Islet precursor cell (in vitro differentiated cells): Measurements from ENCODE around the gene PRKCB.

Experiments
- DNase-seq: peaks from one replicate; pipeline ENCODE4 v3.0.0-alpha.2; 2018

Gene PRKCB

DNA sequence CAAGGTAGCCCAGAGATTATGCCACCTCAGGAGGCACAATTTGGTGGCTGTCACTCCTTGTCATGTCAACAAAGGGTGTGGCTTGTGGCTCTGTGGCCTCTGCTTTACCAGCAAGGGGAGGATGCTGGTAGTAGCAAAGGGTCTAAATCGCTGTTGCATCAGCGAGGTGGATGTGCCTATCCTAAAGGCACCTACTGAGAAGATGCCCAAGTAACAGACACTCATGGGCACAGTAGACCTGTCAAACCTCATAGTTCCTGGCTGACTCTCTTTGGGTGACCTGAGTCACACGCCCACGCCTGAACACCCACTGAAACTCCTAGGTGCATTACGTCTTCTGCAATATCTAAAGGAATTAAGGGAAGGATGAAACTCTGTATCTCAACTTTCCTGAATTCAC, 139.5 kb downstream of the PRKCB start:
- peak; percentile 14 for DNase-seq

DNA sequence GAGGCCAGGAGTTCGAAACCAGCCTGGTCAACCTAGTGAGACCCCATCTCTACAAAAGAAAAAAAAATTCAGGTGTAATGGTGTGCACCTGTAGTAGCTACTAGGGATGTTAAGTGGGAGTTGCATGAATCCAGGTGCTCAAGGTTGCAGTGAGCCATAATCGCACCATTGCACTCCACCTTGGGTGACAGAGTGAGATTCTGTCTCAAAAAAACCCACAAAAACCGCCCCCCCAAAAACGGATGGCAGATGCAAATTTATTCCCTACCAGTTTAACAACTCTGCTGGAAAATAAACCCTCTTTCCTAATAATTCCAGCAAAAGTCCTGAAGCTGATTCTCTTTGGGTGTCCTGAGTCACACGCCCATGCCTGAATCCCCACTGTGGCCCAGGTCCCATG, 140.3 kb downstream of the PRKCB start:
- DNase-seq = no peak

DNA sequence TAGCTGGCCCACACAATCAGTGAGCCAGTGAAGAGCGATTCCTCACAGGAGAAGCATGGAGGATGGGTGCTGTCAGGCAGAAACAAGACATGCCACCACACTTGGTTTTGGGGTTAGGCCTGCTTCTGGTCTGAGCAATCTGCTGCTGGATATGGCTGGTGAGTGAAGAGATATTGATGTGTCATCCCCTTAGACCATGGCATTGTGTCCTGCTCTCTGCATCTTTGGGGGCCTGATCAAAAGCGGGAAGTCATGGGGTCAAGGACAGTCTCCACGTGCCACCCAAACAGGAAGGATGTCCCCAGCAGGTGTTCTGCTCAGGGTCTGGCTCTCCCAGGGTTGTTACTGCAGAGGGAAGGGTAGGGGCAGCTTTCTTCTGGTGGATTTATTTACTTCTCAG, 140.7 kb downstream of the PRKCB start:
- DNase-seq = no peak

DNA sequence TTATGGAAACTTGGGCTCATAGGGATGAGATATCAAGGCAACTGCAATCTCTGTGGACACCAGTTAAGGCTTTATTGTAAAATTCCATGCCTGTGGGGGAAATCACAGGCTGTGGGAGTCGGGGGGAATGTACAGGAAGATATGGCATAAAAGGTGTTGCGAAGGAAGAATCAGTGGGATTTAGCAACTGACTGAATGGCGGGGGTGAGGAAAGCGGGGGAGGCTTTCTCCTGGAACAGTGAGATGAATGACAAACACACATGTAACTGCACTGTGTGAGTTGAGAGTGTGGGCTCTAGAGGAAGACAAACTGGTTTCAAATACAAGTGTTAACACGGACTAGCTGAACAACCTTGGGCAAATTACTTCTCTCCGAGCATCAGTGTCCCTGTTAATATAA, 143.7 kb downstream of the PRKCB start:
- no peak for DNase-seq

DNA sequence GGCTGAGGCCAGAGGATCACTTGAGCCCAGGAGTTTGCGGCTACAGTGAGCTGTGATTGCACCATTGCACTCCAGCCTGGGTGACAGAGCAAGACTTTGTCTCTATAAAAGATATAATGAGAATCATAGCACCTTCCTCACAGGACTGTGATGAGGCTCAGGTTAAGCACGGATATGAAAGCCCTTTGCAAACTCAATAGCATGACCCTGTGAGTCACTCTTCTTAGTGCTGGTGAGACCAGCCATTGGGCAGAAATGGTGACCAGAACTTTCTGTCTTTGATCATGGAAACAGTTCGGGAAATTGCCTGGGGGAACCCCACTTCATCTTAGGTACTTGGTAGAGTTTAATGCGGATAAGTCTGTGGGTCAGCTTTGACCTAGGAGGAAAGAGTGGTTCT, 144.2 kb downstream of the PRKCB start:
- DNase-seq = no peak

DNA sequence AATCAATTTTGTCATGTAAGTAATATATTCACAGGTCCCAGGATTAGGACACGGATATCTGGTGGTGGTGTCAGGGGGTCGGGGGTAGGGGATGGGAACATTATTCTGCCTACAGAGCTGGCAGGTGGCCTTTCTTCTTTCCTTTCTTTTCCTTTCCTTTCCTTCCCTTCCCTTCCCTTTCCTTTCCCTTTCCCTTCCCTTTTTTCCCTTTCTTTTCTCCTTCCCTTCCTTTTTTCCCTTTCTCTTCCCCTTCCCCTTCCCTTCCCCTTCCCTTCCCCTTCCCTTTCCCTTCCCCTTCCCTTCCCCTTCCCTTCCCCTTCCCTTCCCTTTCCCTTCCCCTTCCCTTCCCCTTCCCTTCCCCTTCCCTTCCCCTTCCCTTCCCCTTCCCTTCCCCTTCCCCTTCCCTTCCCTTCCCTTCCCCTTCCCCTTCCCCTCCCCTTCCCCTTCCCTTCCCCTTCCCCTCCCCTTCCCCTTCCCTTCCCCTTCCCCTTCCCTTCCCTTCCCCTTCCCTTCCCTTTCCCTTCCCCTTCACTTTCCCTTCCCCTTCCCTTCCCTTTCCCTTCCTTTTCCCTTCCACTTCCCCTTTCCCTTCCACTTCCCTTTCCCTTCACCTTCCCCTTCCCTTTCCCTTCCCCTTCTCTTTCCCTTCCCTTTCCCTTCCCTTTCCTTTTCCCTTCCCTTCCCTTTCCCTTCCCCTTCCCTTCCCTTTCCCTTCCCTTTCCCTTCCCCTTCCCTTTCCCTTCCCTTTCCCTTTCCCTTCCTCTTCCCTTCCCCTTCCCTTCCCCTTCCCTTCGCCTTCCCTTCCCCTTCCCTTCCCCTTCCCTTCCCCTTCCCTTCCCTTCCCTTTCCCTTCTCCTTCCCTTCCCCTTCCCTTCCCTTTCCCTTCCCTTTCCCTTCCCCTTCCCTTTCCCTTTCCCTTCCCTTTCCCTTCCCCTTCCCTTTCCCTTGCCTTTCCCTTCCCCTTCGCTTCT, 145.9 kb downstream of the PRKCB start:
- DNase-seq = no peak

DNA sequence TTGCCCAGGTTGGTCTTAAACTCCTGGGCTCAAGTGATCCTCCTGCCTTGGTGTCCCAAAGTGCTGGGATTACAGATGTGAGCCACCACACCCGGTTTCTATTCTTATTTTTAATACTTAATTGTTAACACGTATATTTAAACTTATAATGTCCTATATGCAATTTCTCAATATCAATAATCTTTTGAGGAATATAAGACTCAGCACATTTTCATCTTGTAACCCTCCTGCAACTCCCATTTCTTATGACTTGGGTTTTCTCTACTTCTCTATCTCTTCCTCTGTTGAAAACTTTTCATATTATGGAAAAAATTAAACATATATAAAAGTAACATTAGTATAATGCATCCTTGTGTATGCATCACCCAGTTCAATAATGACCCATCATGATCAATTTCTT, 150.7 kb downstream of the PRKCB start:
- no peak for DNase-seq

DNA sequence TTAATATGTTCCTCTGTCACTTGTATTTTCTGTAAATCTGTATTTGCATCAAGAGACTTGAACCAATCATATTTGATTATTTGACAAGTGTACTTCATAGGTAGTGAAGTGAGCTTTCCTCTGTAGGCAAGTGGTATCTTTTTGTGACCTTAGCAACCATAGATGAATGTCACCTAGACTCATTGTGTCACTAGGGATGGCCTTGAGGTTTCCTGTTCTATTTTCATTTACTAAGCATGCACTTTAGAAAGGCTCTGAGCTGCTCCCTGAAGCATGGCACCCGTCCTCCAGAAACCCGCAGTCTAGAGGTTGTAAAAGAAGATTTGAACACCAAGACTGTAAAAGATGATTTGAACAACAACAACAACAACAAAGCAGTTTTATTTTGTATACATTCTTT, 151.7 kb downstream of the PRKCB start:
- no peak for DNase-seq

DNA sequence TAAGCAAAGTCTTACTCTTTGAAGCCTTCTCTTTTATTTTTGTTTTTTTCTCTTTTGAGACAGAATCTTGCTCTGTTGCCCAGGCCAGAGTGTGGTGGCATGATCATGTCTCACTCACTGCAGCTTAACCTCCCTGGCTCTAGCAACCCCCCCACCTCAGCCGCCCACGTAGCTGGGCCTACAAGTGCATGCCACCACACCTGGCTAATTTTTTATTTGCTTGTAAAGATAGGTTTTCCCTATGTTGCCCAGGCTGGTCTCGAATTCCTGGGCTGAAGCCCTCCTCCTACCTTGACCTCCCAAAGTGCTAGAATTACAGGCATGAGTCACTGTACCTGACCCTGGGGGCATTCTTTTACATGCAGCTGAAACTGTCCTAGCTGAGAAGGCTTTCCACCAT, 154.7 kb downstream of the PRKCB start:
- DNase-seq = peak; percentile 81

DNA sequence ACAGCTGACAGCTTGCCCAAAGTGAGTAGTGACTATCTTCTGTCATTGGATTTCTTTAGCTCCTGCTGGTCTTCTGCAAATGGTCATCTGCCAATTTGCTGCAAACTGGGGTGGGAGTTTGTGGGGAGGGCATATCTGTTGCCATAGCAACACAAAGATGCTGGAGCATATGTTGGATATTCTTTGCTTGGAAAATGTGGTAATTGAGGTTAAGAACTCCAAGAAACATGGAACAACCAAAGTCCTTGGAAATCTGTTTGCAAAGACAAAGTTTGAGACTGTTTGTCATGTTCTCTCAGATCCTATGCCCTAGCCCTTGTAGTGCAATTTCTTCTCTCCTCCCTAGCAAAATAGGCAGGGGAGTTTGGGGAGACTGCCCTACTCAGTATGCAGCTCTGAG, 155.3 kb downstream of the PRKCB start:
- DNase-seq = no peak

DNA sequence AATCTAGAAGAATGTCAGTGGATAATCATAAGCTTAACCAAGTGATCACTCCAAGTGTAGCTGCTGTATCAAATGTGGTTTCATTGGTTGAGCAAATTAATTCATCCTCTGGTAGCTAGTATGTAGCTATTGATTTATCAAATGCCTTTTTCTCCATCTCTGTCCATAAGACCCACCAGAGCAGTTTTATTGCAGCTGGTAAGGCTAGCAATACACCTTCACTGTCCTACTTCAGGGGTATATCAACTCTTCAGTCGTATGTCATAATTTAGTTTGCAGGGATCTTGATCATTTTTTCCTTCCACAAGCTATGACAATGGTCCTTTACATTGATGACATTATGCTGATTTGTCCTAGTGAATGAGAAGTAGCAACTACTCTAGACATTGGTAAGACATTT, 158.8 kb downstream of the PRKCB start:
- no peak for DNase-seq

DNA sequence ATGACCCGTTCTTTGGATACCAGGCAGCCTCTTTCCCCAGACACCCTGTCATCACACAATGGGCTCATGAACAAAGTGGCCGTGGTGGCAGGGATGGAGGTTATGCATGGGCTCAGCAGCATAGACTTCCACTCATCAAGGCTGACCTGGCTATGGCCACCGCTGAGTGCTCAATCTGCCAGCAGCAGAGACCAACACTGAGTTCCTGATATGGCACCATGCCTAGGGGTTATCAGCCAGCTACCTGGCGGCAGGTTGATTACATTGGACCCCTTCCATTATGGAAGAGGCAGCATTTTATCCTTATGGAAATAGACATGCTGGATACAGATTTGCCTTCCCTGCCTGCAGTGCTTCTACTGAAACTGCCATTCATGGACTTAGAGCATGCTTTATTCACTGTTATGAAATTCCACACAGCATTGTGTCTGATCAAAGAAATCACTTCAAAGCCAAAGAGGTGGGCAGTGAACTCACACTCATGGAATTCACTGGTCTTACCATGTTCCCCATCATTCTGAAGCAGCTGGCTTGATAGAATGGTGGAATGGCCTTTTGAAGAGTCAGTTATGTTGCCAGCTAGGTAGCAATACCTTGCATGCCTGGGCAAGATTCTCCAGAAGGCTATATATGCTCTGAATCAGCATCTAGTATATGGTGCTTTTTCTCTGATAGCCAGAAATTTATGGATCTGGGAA, 160.6 kb downstream of the PRKCB start:
- DNase-seq = no peak

DNA sequence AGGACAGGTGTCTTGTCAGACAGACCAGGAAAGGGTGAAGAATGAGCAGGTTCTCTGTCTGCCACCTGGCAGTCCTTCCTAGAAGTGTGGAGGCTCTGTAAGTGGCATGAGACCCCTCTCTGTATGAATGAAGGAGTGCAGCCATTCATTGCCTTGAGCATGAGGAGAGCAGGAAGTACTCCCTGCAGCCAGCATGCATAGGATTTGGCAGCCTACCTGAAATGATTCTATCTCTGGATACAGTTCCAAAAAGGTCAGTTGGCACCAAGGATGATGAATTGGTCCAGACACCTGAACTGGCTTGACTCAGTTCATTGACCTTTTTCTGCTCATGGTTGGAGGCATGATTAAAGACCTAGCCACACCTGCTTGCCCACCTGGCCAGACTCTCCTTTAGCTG, 163.0 kb downstream of the PRKCB start:
- DNase-seq = no peak

DNA sequence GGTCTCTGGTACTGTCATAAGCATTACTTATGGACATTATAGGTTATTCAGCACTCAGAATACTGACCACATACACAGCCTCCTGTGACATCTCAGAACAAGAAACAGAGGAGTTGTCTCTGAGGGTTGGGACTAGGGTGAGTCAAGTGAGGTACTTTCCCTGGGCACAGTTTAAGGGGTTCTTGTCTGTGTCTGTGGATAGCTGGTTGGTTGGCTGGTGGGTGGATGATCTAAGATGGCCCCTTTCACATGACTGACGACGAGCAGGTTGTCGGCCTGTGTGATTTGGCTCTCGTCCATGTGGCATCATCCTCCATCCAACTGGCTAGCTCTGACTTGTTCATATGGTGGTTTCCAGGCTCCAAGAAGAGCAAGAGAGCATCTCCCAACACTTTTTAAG, 163.9 kb downstream of the PRKCB start:
- no peak for DNase-seq

DNA sequence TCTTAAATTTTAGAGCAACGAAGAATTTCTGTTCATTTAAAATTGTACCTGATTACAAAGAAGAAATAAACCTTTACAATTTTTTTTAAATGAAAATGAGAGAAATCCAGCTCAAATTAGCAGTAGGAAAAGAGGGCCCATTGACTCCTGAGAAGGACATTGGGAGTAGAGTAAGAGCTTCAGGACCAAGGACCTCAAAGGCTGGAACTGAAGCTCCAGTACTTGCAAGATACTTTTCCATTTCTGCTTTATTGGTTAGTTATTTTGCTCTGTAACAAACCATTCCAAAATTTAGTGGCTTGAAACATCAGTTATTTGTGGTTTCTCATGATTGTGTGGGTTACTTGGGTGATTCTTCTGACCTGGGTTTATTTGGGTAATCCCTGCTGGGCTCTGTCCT, 165.9 kb downstream of the PRKCB start:
- DNase-seq = no peak

DNA sequence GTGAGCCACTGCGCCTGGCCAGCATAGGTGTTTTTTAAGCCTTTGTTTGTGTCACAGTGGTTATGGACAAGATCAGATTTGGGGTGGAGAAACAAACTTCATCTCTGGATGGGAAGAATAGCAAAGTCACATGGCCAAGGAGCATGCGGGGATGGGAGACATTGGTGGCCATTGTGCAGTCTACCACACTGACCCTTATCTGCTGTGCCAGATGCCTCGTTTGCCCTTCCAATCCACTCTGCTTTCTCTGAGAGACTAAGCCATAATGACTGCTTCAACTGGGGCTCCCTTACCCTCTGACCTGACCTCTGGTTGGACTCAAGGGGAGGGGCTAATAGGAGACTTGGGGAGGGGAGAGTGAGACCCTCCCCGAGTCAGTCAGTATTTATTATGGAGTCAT, 166.8 kb downstream of the PRKCB start:
- DNase-seq = no peak

DNA sequence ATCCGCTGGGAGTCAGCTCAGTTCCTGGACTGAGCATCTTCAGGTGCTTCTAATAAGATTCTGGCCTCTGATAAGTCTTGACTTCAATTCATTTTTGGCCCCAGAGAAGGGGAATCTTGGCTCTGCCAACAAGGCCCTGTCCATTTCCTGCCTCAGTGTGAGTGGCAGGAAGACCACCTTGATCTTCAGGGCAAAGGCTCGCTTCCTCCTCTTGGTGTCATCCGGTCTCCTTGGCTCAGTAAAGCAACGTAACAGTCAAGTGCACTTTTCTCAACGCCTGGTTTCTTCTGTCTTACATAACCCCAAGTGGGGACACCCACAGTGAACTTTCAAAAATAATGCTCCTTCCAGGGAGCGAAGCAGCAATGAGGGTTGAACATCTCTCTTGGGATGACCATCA, 169.8 kb downstream of the PRKCB start:
- DNase-seq = no peak

DNA sequence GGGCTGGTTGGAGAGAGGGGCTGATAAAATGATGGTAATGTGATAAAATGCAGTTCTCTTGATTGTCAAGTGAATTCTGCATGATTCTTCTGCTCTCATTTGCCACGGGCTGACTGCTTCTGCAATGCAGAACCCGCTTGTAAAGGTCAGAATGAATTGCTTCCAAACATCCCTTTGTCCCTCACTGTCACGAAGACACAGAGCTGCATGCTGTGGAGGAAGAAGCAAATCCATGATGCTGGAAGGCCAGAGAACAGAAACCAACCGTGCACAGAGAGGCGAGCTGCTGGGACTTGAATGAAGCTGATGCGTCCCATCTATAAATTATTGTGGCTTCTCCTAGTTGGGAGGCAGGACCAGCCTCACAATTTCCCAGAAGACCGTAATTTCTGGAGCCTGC, 171.6 kb downstream of the PRKCB start:
- no peak for DNase-seq

DNA sequence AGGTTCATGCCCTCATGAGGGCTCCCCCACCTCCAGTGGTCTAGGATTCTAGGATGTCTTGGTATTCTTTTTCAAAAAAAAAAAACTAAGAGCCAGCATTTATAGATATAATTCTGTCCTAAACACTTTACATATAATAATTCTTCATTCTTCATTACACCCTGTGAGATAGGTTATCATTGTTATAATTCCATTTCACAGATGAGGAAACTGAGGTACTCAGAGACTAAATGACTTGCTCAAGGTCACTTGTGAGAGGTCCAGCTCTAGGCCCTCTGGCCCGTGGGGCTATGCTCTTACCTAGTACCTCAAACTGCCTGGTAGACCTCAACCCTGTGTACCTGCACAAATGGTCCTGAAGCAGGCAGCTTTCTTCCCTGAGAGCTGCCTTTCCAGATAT, 172.2 kb downstream of the PRKCB start:
- DNase-seq = no peak

DNA sequence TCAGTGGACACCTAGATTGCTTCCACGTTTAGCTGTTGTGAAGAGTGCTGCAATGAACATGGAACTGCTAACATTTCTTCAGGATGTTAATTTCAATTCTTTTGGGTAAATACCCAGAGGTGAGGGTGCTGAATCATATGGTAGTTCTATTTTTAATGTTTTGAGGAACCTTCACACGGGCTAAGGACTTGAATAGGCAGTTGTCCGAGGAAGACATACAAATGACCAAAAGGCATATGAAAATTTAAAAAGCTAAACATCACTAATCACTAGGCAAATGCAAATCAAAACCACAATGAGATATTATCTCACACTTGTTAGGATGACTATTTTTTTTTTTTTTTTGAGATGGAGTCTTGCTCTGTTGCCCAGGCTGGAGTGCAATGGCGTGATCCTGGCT, 173.3 kb downstream of the PRKCB start:
- no peak for DNase-seq

DNA sequence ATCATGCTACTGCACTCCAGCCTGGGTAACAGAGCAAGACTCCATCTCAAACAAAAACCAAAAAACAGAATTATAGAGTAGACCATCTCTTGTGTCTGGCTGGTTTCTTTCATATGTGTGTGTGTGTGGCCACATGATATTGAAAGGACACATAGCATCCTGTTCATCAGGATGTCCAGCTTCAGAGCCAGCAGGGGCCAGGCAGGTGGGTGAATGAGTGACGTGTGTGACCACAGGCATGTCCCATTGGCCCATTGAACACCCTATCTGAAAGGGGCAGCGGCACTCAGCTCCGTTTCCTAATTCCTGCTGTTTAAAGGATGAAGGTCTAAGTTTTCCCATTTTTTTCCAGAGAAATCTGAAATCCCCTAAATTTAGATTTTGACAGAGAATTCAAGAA, 174.2 kb downstream of the PRKCB start:
- DNase-seq = no peak

DNA sequence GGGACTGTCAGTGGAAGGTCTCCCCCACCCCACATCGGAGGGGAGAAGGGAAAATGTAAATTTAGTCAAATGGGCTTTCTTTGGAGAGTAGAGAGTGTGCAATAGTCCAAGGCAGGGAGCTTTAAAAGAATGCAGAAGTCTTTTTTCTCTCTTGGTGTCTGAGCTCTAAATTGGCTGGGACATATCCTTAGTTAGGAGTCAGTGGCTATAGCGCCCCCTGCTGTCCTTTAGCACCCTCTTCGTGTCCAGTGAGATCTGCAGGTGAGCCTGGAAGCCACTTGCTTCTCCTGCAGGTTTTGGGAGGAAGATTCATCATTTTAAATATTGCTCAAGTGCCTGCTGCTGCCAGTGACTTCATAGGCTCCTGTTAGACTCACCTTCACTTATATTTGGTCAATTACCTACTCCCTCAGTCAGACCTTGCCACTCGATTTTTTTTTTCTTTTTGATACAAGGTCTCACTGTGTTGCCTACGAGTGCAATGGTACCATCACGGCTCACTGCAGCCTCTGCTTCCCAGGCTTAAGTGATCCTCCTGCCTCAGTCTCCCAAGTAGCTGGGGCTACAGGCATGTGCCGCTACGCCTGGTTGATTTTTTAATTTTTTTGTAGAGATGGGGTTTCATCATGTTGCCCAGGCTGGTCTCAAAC, 174.8 kb downstream of the PRKCB start:
- peak; percentile 76 for DNase-seq

DNA sequence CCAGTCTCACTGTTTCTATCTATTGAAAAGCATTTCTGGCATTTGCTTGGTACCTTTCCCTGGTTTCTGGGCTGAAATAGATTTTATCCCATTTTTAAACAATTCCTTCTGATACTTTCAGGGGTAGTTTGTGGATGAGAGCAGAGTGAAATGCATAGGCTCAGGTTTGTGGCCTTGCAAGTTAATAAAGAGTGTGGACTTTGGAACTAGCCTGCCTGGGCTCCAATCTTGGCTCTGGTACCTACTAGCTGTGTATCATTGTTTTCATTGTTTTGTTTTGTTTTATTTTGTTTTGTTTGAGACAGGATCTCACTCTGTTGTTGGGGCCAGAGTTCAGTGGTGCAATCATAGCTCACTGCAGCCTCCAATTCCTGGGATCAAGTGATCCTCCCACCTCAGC, 175.5 kb downstream of the PRKCB start:
- no peak for DNase-seq

DNA sequence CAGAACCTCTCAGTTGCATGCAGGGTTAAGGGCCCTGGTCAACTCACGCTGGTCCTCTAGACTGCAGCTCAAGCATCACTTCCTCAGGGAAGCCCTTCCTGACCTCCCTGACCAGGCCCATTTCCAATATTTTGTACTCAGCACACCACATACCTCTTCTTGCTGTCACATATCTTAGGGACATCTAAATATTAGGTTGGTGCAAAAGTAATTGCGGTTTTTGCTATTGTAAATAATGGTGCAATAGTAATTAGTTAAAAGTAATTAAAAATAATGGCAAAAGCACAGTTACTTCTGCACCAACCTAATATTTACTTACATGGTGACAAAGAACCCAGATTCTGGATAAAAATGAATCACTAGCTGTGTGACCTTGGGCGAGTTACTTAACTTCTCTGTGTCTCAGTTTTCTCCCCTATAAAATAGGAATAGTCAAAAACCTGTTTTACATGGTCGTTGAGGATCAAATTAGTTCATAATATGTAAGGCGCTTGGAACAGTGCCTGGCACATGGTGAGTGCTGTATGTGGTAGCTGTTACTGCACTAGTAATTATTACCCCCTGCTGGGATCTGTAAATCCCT, 177.4 kb downstream of the PRKCB start:
- no peak for DNase-seq
